ENCODE measurements around the gene GAL3ST2.
"Not testable (repeated sequence)": the region's sequence is repeated elsewhere in the genome, so short reads cannot be mapped to it uniquely, and the experiment has no call there.

The GAL3ST2 gene

GRCh38 chr2:241748468-241749256 lies 28.0 kb upstream of the GAL3ST2 start:
- DNase-seq (ENCODE audit: low read depth): no peak

GRCh38 chr2:241750076-241750840 lies 26.4 kb upstream of the GAL3ST2 start:
- DNase-seq (ENCODE audit: low read depth): no peak

- DNase-seq (ENCODE audit: low read depth): no peak
Observed at GRCh38 chr2:241751152-241751551, 25.5 kb upstream of the GAL3ST2 start.

- no peak for DNase-seq (ENCODE audit: low read depth)
Observed at GRCh38 chr2:241751776-241752175, 24.8 kb upstream of the GAL3ST2 start.

- DNase-seq (ENCODE audit: low read depth): no peak
Observed at GRCh38 chr2:241752253-241752652, 24.4 kb upstream of the GAL3ST2 start.

- DNase-seq (ENCODE audit: low read depth): no peak
Observed at GRCh38 chr2:241752689-241753276, 23.8 kb upstream of the GAL3ST2 start.

- DNase-seq (ENCODE audit: low read depth): no peak
Observed at GRCh38 chr2:241753493-241753892, 23.1 kb upstream of the GAL3ST2 start.

GRCh38 chr2:241754042-241754441 lies 22.6 kb upstream of the GAL3ST2 start:
- no peak for DNase-seq (ENCODE audit: low read depth)

GRCh38 chr2:241755166-241755565 lies 21.5 kb upstream of the GAL3ST2 start:
- no peak for DNase-seq (ENCODE audit: low read depth)

GRCh38 chr2:241755777-241756176 lies 20.8 kb upstream of the GAL3ST2 start:
- no peak for DNase-seq (ENCODE audit: low read depth)

- no peak for DNase-seq (ENCODE audit: low read depth)
Observed at GRCh38 chr2:241759067-241759807, 17.4 kb upstream of the GAL3ST2 start.

- DNase-seq (ENCODE audit: low read depth): not testable (repeated sequence)
Observed at GRCh38 chr2:241759893-241760292, 16.7 kb upstream of the GAL3ST2 start.

- no peak for DNase-seq (ENCODE audit: low read depth)
Observed at GRCh38 chr2:241760301-241760771, 16.3 kb upstream of the GAL3ST2 start.

- no peak for DNase-seq (ENCODE audit: low read depth)
Observed at GRCh38 chr2:241762321-241762932, 14.2 kb upstream of the GAL3ST2 start.

GRCh38 chr2:241762933-241763369 lies 13.7 kb upstream of the GAL3ST2 start:
- DNase-seq (ENCODE audit: low read depth): no peak

GRCh38 chr2:241763551-241764274 lies 12.9 kb upstream of the GAL3ST2 start:
- DNase-seq (ENCODE audit: low read depth): no peak

GRCh38 chr2:241764275-241765241 lies 12.1 kb upstream of the GAL3ST2 start:
- DNase-seq (ENCODE audit: low read depth): no peak

GRCh38 chr2:241767464-241768250 lies 9.0 kb upstream of the GAL3ST2 start:
- no peak for DNase-seq (ENCODE audit: low read depth)

GRCh38 chr2:241768251-241768711 lies 8.3 kb upstream of the GAL3ST2 start:
- no peak for DNase-seq (ENCODE audit: low read depth)

All from CMK (cell line).